NOMO-1 (cell line): ENCODE results near the gene NOP14.
"Not testable (repeated sequence)": the region's sequence is repeated elsewhere in the genome, so short reads cannot be mapped to it uniquely, and the experiment has no call there.

Source experiments
- DNase-seq, 2 experiments: peaks; one replicate each; lab custom pipeline; 2025; ENCODE audit not compliant: unreplicated experiment in 2 of 2; lab: John Stamatoyannopoulos, UW

The NOP14 gene

GRCh38 chr4:2962614-2963174, 512 bp downstream of the NOP14 start:
- DNase-seq = peak; percentile 30 to 37

GRCh38 chr4:2961811-2962441, 1.3 kb downstream of the NOP14 start:
- peak in 1 of 2 experiments; percentile 52 for DNase-seq

DNA sequence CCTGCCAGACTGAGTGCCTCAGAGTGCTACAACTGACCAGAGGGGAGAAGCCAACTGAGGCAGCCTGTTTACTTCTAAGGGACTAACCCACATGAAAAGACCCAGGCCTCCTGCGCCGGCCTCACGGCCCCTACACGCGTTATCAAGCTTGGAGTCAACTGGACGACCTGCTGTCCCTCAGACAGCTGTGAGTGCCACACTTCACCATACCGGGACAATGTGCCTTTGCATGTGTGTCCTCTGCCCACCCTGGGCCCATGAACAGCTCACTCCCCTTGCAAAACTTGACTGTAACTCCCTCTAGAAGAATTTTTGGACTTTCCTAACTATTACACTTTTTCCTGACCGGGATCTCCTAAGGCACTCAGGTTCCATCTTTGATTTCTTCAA, 1.8 kb downstream of the NOP14 start:
- peak; percentile 33 to 47 for DNase-seq

GRCh38 chr4:2960450-2960849, 2.8 kb downstream of the NOP14 start:
- not testable (repeated sequence) for DNase-seq

GRCh38 chr4:2958446-2958845, 4.8 kb downstream of the NOP14 start:
- no peak for DNase-seq

DNA sequence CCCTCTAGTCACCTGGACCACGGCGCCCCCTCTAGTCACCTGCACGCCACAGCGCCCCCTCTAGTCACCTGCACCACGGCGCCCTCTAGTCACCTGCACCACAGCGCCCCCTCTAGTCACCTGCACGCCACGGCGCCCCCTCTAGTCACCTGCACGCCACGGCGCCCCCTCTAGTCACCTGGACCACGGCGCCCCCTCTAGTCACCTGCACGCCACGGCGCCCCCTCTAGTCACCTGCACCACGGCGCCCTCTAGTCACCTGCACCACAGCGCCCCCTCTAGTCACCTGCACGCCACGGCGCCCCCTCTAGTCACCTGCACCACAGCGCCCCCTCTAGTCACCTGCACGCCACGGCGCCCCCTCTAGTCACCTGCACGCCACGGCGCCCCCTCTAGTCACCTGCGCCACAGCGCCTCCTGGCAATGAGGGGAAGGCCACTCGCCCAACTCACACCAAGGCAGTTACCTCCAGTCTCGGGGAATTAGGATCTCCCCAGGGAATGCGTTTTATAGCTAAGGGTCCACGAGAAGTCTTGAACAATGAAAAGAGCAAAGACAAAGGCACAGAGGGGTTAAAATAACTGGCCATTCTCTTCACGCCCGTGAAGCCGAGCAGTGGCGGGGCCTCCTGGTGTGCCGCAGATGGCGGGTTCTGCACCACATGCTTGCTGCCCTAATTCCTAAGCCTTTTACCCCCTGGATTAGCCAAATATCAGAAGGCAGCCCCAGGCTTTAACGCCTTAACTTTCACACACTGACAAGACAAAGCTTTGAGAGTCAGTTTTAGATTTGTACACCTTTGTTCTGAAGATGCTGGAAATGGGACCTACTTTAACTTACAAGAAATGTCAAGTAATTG, 7.8 kb downstream of the NOP14 start:
- not testable (repeated sequence) for DNase-seq

- DNase-seq = no peak
These were observed 8.6 kb downstream of the NOP14 start for GRCh38 chr4:2954358-2955185.

- no peak for DNase-seq
These were observed 9.7 kb downstream of the NOP14 start for GRCh38 chr4:2953496-2953895.

GRCh38 chr4:2950221-2950989, 12.8 kb downstream of the NOP14 start:
- DNase-seq = no peak

GRCh38 chr4:2949782-2950125, 13.5 kb downstream of the NOP14 start:
- DNase-seq = no peak

- no peak for DNase-seq
These were observed 14.1 kb downstream of the NOP14 start for GRCh38 chr4:2948895-2949781.

- no peak for DNase-seq
These were observed 15.3 kb downstream of the NOP14 start for GRCh38 chr4:2947926-2948325.

GRCh38 chr4:2946812-2947600, 16.2 kb downstream of the NOP14 start:
- no peak for DNase-seq

- not testable (repeated sequence) for DNase-seq
These were observed 17.3 kb downstream of the NOP14 start for GRCh38 chr4:2945619-2946604.

GRCh38 chr4:2944586-2945526, 18.4 kb downstream of the NOP14 start:
- no peak for DNase-seq

DNA sequence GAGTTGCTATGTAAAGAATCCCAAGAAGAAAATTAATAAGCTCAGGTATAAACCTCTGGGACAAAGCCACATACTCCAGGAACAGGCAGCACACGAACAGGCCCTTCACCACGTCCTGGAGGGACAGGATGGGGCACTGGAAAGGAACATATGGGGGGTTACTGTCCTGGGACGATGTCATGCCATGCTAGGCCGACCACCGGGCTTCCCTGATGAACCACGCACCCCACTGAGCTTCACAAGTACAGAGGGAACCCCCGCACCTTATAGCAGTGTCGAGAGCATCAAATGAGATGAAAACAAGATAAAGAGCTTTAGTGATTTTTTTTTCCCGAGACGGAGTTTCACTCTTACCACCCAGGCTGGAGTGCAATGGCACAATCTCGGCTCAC, 19.1 kb downstream of the NOP14 start:
- DNase-seq = no peak
